WTC11 (cell line): ENCODE measurements around the gene FLT3. TPM values are rescaled to one million over a fixed set of nuclear protein-coding genes. Genes with fewer than 3 reads are reported as not detected.

Experiments used
- ATAC-seq: fragments of 200-7000 bp; cut with Tn5 transposase; 2 replicates; pipeline ENCODE4 v1.10.0; 2021; ENCODE audit warnings: mild to moderate bottlenecking, moderate library complexity
- CTCF ChIA-PET: fragments of 300-600 bp; sonication (Branson Sonifier 250); formaldehyde crosslinking; loops from one replicate; lab custom pipeline; 2021; ENCODE audit warnings: antibody characterized with exemption; lab: Charles Lee
- POLR2A ChIA-PET: fragments of 350-600 bp; sonication (Branson Sonifier 250); formaldehyde crosslinking; loops from one replicate; lab custom pipeline; 2021; ENCODE audit warnings: antibody characterized with exemption; lab: Charles Lee
- DNase-seq: peaks from one replicate; pipeline ENCODE4 v3.0.0; 2021; ENCODE audit warnings: low spot score
- H3K27ac Mint-ChIP-seq: 2 replicates; pipeline ENCODE4 v1.8.0; 2021; ENCODE audit warnings: mixed read lengths
- H3K27me3 Mint-ChIP-seq: 2 replicates; pipeline ENCODE4 v1.8.0; 2021; ENCODE audit warnings: low read depth, mild to moderate bottlenecking, moderate library complexity, mixed read lengths
- H3K36me3 Mint-ChIP-seq: 2 replicates; pipeline ENCODE4 v1.8.0; 2021; ENCODE audit warnings: mixed read lengths
- H3K4me1 Mint-ChIP-seq: 2 replicates; pipeline ENCODE4 v1.8.0; 2022; ENCODE audit warnings: mixed read lengths
- H3K4me3 Mint-ChIP-seq: 2 replicates; pipeline ENCODE4 v1.8.0; 2021; ENCODE audit warnings: mild to moderate bottlenecking, moderate library complexity, mixed read lengths
- H3K9me3 Mint-ChIP-seq: 2 replicates; pipeline ENCODE4 v1.8.0; 2021; ENCODE audit warnings: mixed read lengths
- ATF1 ChIP-seq: sonication (generic); formaldehyde crosslinking; IDR thresholded peaks from 2 replicates; pipeline ENCODE4 v1.8.1; 2023; ENCODE audit warnings: mild to moderate bottlenecking, moderate library complexity, missing genetic modification reagents
- E2F5 ChIP-seq: sonication (generic); formaldehyde crosslinking; IDR thresholded peaks from 2 replicates; pipeline ENCODE4 v1.8.1; 2022; ENCODE audit warnings: mild to moderate bottlenecking, moderate library complexity, missing genetic modification reagents
- ELF4 ChIP-seq: sonication (generic); formaldehyde crosslinking; IDR thresholded peaks from 2 replicates; pipeline ENCODE4 v1.8.1; 2022; ENCODE audit warnings: low read depth, mild to moderate bottlenecking, moderate library complexity, missing genetic modification reagents
- IRF1 ChIP-seq: sonication (generic); formaldehyde crosslinking; IDR thresholded peaks from 2 replicates; pipeline ENCODE4 v1.8.0; 2023; ENCODE audit warnings: missing genetic modification reagents
- MXD4 ChIP-seq: fragments of 250-450 bp; sonication (Bioruptor Pico); IDR thresholded peaks from 2 replicates; pipeline ENCODE4 v1.8.0; 2021; ENCODE audit warnings: mild to moderate bottlenecking, moderate library complexity, borderline replicate concordance
- NFE2L1 ChIP-seq: sonication (generic); formaldehyde crosslinking; IDR thresholded peaks from 2 replicates; pipeline ENCODE4 v1.8.1; 2023; ENCODE audit warnings: missing genetic modification reagents
- PRRX2 ChIP-seq: fragments of 250-450 bp; sonication (Bioruptor Pico); IDR thresholded peaks from 2 replicates; pipeline ENCODE4 v1.8.0; 2021; ENCODE audit warnings: mild to moderate bottlenecking
- TEAD1 ChIP-seq: sonication (generic); formaldehyde crosslinking; IDR thresholded peaks from 2 replicates; pipeline ENCODE4 v1.8.0; 2022; ENCODE audit warnings: mild to moderate bottlenecking, missing genetic modification reagents
- TEAD4 ChIP-seq: sonication (generic); formaldehyde crosslinking; IDR thresholded peaks from 2 replicates; pipeline ENCODE4 v1.8.0; 2022; ENCODE audit warnings: mild to moderate bottlenecking, missing genetic modification reagents
- ZBTB21 ChIP-seq: sonication (generic); formaldehyde crosslinking; IDR thresholded peaks from 2 replicates; pipeline ENCODE4 v1.8.1; 2023; ENCODE audit warnings: mild to moderate bottlenecking, missing genetic modification reagents, borderline replicate concordance
- ZNF232 ChIP-seq: sonication (generic); formaldehyde crosslinking; IDR thresholded peaks from 2 replicates; pipeline ENCODE4 v1.8.0; 2022; ENCODE audit warnings: mild to moderate bottlenecking, missing genetic modification reagents
- ZNF317 ChIP-seq: sonication (generic); formaldehyde crosslinking; IDR thresholded peaks from 2 replicates; pipeline ENCODE4 v1.8.1; 2023; ENCODE audit warnings: low read depth, mild to moderate bottlenecking, moderate library complexity, missing genetic modification reagents, borderline replicate concordance
- ZNF416 ChIP-seq: fragments of 250-450 bp; sonication (Bioruptor Pico); IDR thresholded peaks from 2 replicates; pipeline ENCODE4 v1.9.0; 2021; ENCODE audit warnings: mild to moderate bottlenecking, inconsistent platforms
- total RNA-seq: library from RNA; stranded (reverse); gene quantifications from 3 replicates; pipeline ENCODE4 v1.2.3, GENCODE V29; 2021
- TF ChIP-seq, protein P1 (sequence below): sonication (generic); formaldehyde crosslinking; IDR thresholded peaks from 2 replicates; pipeline ENCODE4 v1.8.1; 2023; ENCODE audit warnings: mild to moderate bottlenecking, missing genetic modification reagents
- TF ChIP-seq, protein P2 (sequence below): sonication (generic); formaldehyde crosslinking; IDR thresholded peaks from 2 replicates; pipeline ENCODE4 v1.8.0; 2022; ENCODE audit warnings: missing genetic modification reagents
- TF ChIP-seq, protein P3 (sequence below): sonication (generic); formaldehyde crosslinking; IDR thresholded peaks from 2 replicates; pipeline ENCODE4 v1.8.1; 2023; ENCODE audit warnings: mild to moderate bottlenecking, missing genetic modification reagents, moderate library complexity
- TF ChIP-seq, protein P4 (sequence below): sonication (generic); formaldehyde crosslinking; IDR thresholded peaks from 2 replicates; pipeline ENCODE4 v1.8.1; 2022; ENCODE audit warnings: missing genetic modification reagents, borderline replicate concordance
- TF ChIP-seq, protein P5 (sequence below): sonication (generic); formaldehyde crosslinking; IDR thresholded peaks from 2 replicates; pipeline ENCODE4 v1.8.1; 2023; ENCODE audit warnings: mild to moderate bottlenecking, missing genetic modification reagents
- TF ChIP-seq, protein P6 (sequence below): fragments of 250-450 bp; sonication (Bioruptor Pico); IDR thresholded peaks from 2 replicates; pipeline ENCODE4 v1.9.0; 2021; ENCODE audit warnings: moderate library complexity, mild to moderate bottlenecking, inconsistent platforms, borderline replicate concordance
- TF ChIP-seq, protein P7 (sequence below): sonication (generic); formaldehyde crosslinking; IDR thresholded peaks from 2 replicates; pipeline ENCODE4 v1.8.0; 2022; ENCODE audit warnings: mild to moderate bottlenecking, missing genetic modification reagents

FLT3 gene
- total RNA-seq, 1 experiment from 2014 or later: 0.15 TPM

GRCh38 chr13:28128926-28129325 lies 28.6 kb upstream of the FLT3 start (continued):
- TF ChIP-seq ZNF317 (CRISPR knock-in tag): no peak

- no peak for DNase-seq
- ChIA-PET CTCF (no interaction called here), POLR2A (no interaction called here)
- Mint-ChIP-seq H3K4me3 (no peak overlapping the region), H3K27me3 (no peaks in the 10 kb centered on the region), H3K27ac (no peak overlapping the region), H3K36me3 (no peaks in the 10 kb centered on the region), H3K9me3 (no peaks in the 10 kb centered on the region), H3K4me1 (no peaks in the 10 kb centered on the region)
- ATAC-seq: no peak
- TF ChIP-seq, protein P1, sequence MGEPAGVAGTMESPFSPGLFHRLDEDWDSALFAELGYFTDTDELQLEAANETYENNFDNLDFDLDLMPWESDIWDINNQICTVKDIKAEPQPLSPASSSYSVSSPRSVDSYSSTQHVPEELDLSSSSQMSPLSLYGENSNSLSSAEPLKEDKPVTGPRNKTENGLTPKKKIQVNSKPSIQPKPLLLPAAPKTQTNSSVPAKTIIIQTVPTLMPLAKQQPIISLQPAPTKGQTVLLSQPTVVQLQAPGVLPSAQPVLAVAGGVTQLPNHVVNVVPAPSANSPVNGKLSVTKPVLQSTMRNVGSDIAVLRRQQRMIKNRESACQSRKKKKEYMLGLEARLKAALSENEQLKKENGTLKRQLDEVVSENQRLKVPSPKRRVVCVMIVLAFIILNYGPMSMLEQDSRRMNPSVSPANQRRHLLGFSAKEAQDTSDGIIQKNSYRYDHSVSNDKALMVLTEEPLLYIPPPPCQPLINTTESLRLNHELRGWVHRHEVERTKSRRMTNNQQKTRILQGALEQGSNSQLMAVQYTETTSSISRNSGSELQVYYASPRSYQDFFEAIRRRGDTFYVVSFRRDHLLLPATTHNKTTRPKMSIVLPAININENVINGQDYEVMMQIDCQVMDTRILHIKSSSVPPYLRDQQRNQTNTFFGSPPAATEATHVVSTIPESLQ (CRISPR knock-in tag): no peak
- TF ChIP-seq, protein P2, sequence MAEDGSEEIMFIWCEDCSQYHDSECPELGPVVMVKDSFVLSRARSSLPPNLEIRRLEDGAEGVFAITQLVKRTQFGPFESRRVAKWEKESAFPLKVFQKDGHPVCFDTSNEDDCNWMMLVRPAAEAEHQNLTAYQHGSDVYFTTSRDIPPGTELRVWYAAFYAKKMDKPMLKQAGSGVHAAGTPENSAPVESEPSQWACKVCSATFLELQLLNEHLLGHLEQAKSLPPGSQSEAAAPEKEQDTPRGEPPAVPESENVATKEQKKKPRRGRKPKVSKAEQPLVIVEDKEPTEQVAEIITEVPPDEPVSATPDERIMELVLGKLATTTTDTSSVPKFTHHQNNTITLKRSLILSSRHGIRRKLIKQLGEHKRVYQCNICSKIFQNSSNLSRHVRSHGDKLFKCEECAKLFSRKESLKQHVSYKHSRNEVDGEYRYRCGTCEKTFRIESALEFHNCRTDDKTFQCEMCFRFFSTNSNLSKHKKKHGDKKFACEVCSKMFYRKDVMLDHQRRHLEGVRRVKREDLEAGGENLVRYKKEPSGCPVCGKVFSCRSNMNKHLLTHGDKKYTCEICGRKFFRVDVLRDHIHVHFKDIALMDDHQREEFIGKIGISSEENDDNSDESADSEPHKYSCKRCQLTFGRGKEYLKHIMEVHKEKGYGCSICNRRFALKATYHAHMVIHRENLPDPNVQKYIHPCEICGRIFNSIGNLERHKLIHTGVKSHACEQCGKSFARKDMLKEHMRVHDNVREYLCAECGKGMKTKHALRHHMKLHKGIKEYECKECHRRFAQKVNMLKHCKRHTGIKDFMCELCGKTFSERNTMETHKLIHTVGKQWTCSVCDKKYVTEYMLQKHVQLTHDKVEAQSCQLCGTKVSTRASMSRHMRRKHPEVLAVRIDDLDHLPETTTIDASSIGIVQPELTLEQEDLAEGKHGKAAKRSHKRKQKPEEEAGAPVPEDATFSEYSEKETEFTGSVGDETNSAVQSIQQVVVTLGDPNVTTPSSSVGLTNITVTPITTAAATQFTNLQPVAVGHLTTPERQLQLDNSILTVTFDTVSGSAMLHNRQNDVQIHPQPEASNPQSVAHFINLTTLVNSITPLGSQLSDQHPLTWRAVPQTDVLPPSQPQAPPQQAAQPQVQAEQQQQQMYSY (CRISPR knock-in tag): no peak
- no peak for TF ChIP-seq IRF1 (CRISPR knock-in tag)
- no peak for TF ChIP-seq TEAD4 (CRISPR knock-in tag)
- TF ChIP-seq PRRX2 (CRISPR knock-in tag): no peak
- no peak for TF ChIP-seq ZBTB21
- no peak for TF ChIP-seq ELF4 (CRISPR knock-in tag)
- TF ChIP-seq, protein P3, sequence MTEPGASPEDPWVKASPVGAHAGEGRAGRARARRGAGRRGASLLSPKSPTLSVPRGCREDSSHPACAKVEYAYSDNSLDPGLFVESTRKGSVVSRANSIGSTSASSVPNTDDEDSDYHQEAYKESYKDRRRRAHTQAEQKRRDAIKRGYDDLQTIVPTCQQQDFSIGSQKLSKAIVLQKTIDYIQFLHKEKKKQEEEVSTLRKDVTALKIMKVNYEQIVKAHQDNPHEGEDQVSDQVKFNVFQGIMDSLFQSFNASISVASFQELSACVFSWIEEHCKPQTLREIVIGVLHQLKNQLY (CRISPR knock-in tag): no peak
- no peak for TF ChIP-seq ZNF232 (CRISPR knock-in tag)
- TF ChIP-seq, protein P4, sequence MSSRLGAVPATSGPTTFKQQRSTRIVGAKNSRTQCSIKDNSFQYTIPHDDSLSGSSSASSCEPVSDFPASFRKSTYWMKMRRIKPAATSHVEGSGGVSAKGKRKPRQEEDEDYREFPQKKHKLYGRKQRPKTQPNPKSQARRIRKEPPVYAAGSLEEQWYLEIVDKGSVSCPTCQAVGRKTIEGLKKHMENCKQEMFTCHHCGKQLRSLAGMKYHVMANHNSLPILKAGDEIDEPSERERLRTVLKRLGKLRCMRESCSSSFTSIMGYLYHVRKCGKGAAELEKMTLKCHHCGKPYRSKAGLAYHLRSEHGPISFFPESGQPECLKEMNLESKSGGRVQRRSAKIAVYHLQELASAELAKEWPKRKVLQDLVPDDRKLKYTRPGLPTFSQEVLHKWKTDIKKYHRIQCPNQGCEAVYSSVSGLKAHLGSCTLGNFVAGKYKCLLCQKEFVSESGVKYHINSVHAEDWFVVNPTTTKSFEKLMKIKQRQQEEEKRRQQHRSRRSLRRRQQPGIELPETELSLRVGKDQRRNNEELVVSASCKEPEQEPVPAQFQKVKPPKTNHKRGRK (CRISPR knock-in tag): no peak
- TF ChIP-seq, protein P5, sequence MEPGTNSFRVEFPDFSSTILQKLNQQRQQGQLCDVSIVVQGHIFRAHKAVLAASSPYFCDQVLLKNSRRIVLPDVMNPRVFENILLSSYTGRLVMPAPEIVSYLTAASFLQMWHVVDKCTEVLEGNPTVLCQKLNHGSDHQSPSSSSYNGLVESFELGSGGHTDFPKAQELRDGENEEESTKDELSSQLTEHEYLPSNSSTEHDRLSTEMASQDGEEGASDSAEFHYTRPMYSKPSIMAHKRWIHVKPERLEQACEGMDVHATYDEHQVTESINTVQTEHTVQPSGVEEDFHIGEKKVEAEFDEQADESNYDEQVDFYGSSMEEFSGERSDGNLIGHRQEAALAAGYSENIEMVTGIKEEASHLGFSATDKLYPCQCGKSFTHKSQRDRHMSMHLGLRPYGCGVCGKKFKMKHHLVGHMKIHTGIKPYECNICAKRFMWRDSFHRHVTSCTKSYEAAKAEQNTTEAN (CRISPR knock-in tag): no peak
Observed at GRCh38 chr13:28128030-28128429, 27.7 kb upstream of the FLT3 start.

GRCh38 chr13:28121224-28121623 lies 20.8 kb upstream of the FLT3 start:
- no peaks in the 10 kb centered on the region for H3K9me3 Mint-ChIP-seq
- no peaks in the 10 kb centered on the region; the same call in 1 of the 2 replicates for H3K4me1 Mint-ChIP-seq
- ChIA-PET CTCF (no interaction called here), POLR2A (no interaction called here)
- no peak overlapping the region for H3K4me3 Mint-ChIP-seq
- H3K27ac Mint-ChIP-seq: no peak overlapping the region
- no peaks in the 10 kb centered on the region for H3K27me3 Mint-ChIP-seq
- no peak for DNase-seq
- no peaks in the 10 kb centered on the region for H3K36me3 Mint-ChIP-seq
- no peak for ATAC-seq
- no peak for TF ChIP-seq ATF1 (CRISPR knock-in tag)
- no peak for TF ChIP-seq E2F5 (CRISPR knock-in tag)
- no peak for TF ChIP-seq NFE2L1 (CRISPR knock-in tag)
- TF ChIP-seq, protein P6, sequence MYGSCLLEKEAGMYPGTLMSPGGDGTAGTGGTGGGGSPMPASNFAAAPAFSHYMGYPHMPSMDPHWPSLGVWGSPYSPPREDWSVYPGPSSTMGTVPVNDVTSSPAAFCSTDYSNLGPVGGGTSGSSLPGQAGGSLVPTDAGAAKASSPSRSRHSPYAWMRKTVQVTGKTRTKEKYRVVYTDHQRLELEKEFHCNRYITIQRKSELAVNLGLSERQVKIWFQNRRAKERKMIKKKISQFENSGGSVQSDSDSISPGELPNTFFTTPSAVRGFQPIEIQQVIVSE (CRISPR knock-in tag): no peak
- no peak for TF ChIP-seq ZNF232 (CRISPR knock-in tag)
- no peak for TF ChIP-seq MXD4 (CRISPR knock-in tag)
- TF ChIP-seq, protein P7, sequence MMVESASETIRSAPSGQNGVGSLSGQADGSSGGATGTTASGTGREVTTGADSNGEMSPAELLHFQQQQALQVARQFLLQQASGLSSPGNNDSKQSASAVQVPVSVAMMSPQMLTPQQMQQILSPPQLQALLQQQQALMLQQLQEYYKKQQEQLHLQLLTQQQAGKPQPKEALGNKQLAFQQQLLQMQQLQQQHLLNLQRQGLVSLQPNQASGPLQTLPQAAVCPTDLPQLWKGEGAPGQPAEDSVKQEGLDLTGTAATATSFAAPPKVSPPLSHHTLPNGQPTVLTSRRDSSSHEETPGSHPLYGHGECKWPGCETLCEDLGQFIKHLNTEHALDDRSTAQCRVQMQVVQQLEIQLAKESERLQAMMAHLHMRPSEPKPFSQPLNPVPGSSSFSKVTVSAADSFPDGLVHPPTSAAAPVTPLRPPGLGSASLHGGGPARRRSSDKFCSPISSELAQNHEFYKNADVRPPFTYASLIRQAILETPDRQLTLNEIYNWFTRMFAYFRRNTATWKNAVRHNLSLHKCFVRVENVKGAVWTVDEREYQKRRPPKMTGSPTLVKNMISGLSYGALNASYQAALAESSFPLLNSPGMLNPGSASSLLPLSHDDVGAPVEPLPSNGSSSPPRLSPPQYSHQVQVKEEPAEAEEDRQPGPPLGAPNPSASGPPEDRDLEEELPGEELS (CRISPR knock-in tag): no peak
- TF ChIP-seq ZNF416 (CRISPR knock-in tag): no peak
- TF ChIP-seq TEAD1: no peak
